Neutrophil (primary cell): ENCODE measurements around the gene ZNF695.
A peak's percentile ranks its signal among the peaks of the same experiment; 100 is the strongest.

Experiments used
- H3K27ac ChIP-seq: fragments of 200-600 bp; sonication (generic); 2 replicates; pipeline ENCODE4 v1.5.1; 2016; ENCODE audit warnings: mild to moderate bottlenecking, moderate library complexity
- H3K27me3 ChIP-seq: fragments of 200-600 bp; sonication (generic); 2 replicates; pipeline ENCODE4 v1.6.0; 2016; ENCODE audit warnings: mild to moderate bottlenecking
- H3K36me3 ChIP-seq: fragments of 200-600 bp; sonication (generic); 2 replicates; pipeline ENCODE4 v1.5.1; 2017
- H3K4me1 ChIP-seq, 2 experiments: fragments of 200-600 bp in 1 of 2; sonication (generic) in 1 of 2; 1 replicate in 1 of 2; 2 replicates in 1 of 2; pipeline versions ENCODE4 v1.5.1 to v1.6.1; 2013 to 2016; ENCODE audit warnings: low read depth in 1 of 2, low read length in 1 of 2, mild to moderate bottlenecking in 1 of 2, moderate library complexity in 1 of 2; ENCODE audit not compliant: control insufficient read depth in 1 of 2, insufficient read depth in 1 of 2
- H3K4me3 ChIP-seq, 2 experiments: fragments of 200-600 bp in 1 of 2; sonication (generic) in 1 of 2; 1 replicate in 1 of 2; 2 replicates in 1 of 2; pipeline ENCODE4 v1.5.1; 2013 to 2016; ENCODE audit warnings: low read depth in 1 of 2, low read length in 1 of 2, mild to moderate bottlenecking in 1 of 2, moderate library complexity in 1 of 2
- H3K9me3 ChIP-seq: fragments of 200-600 bp; sonication (generic); 2 replicates; pipeline ENCODE4 v1.5.1; 2016
- TF ChIP-seq, protein P1 (sequence below): fragments of 200-600 bp; sonication (generic); IDR thresholded peaks from 2 replicates; pipeline ENCODE4 v1.5.1; 2016; ENCODE audit warnings: antibody characterized with exemption

Gene ZNF695

GRCh38 chr1:246971090-246971721 lies 36.7 kb downstream of the ZNF695 start:
- Histone ChIP-seq H3K9me3 (no peaks in the 10 kb centered on the region), H3K36me3 (no peaks in the 10 kb centered on the region), H3K27me3 (no peaks in the 10 kb centered on the region), H3K27ac (no peak overlapping the region), H3K4me3 (no peak overlapping the region), H3K4me1 (peaks cover 12 to 28% of the 10 kb centered on the region in 2 experiments)
- TF ChIP-seq, protein P1, sequence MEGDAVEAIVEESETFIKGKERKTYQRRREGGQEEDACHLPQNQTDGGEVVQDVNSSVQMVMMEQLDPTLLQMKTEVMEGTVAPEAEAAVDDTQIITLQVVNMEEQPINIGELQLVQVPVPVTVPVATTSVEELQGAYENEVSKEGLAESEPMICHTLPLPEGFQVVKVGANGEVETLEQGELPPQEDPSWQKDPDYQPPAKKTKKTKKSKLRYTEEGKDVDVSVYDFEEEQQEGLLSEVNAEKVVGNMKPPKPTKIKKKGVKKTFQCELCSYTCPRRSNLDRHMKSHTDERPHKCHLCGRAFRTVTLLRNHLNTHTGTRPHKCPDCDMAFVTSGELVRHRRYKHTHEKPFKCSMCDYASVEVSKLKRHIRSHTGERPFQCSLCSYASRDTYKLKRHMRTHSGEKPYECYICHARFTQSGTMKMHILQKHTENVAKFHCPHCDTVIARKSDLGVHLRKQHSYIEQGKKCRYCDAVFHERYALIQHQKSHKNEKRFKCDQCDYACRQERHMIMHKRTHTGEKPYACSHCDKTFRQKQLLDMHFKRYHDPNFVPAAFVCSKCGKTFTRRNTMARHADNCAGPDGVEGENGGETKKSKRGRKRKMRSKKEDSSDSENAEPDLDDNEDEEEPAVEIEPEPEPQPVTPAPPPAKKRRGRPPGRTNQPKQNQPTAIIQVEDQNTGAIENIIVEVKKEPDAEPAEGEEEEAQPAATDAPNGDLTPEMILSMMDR, result peak; percentile 93

DNA sequence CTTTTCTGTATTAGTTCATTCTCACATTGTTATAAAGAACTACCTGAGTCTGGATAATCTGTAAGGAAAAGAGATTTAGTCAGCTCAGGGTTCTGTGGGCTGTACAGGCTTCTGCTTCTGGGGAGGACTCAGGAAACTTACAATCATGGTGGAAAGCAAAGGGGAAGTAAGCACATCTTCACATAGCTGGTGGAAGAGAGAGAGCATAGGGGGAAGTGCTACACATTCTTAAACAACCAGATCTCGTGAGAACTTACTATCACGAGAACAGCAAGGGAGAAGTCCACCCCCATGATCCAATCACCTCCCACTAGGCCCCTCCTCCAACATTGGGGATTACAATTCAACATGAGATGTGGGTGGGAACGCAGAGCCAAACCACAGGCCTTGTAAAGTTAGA lies 38.2 kb downstream of the ZNF695 start:
- TF ChIP-seq, protein P1, result no peak
- Histone ChIP-seq H3K27ac (peak overlapping the region; percentile 92), H3K36me3 (no peaks in the 10 kb centered on the region), H3K27me3 (no peaks in the 10 kb centered on the region), H3K4me1 (peaks cover 12 to 28% of the 10 kb centered on the region in 2 experiments), H3K9me3 (no peaks in the 10 kb centered on the region), H3K4me3 (no peak overlapping the region)

GRCh38 chr1:246966502-246966901 lies 41.4 kb downstream of the ZNF695 start:
- TF ChIP-seq, protein P1, result no peak
- peaks cover 38 to 54% of the 10 kb centered on the region in 2 experiments for H3K4me1 ChIP-seq
- H3K4me3 ChIP-seq, result no peak overlapping the region
- H3K9me3 ChIP-seq, result no peaks in the 10 kb centered on the region
- H3K36me3 ChIP-seq, result no peaks in the 10 kb centered on the region
- no peaks in the 10 kb centered on the region for H3K27me3 ChIP-seq
- H3K27ac ChIP-seq, result no peak overlapping the region

GRCh38 chr1:246959944-246960693 lies 47.7 kb downstream of the ZNF695 start:
- Histone ChIP-seq H3K27ac (peak overlapping the region; percentile 99), H3K4me3 (peak overlapping the region; percentile 34 to 44), H3K4me1 (peaks cover 57 to 58% of the 10 kb centered on the region in 2 experiments), H3K9me3 (no peaks in the 10 kb centered on the region), H3K36me3 (no peaks in the 10 kb centered on the region), H3K27me3 (no peaks in the 10 kb centered on the region)
- TF ChIP-seq, protein P1, result peak; percentile 37

GRCh38 chr1:246954126-246954525 lies 53.7 kb downstream of the ZNF695 start:
- TF ChIP-seq, protein P1, result no peak
- H3K9me3 ChIP-seq, result no peaks in the 10 kb centered on the region
- H3K27me3 ChIP-seq, result no peaks in the 10 kb centered on the region
- H3K4me3 ChIP-seq, result no peak overlapping the region
- H3K27ac ChIP-seq, result no peak overlapping the region
- H3K36me3 ChIP-seq, result no peaks in the 10 kb centered on the region
- H3K4me1 ChIP-seq, result peaks cover 8% of the 10 kb centered on the region in 2 experiments
